Activated CD8-positive, alpha-beta T cell treated with anti-CD3 and anti-CD28 coated beads for 36 hours (primary cell): ENCODE measurements around the gene EBF3. TPM values are rescaled to one million over a fixed set of nuclear protein-coding genes. Genes with fewer than 3 reads are reported as not detected.

Experiments used
- ATAC-seq: fragments of 200-7000 bp; cut with Tn5 transposase; one replicate; pipeline ENCODE4 v1.10.0; 2021; ENCODE audit warnings: mild to moderate bottlenecking, moderate library complexity
- CTCF ChIA-PET: fragments of 350-600 bp; sonication (Branson Sonifier 250); formaldehyde crosslinking; loops from one replicate; lab custom pipeline; 2021; ENCODE audit warnings: antibody characterized with exemption; lab: Charles Lee
- POLR2A ChIA-PET: fragments of 350-600 bp; sonication (Branson Sonifier 250); formaldehyde crosslinking; loops from one replicate; lab custom pipeline; 2021; ENCODE audit warnings: antibody characterized with exemption; lab: Charles Lee
- DNase-seq: peaks from one replicate; pipeline ENCODE4 v3.0.0-alpha.2; 2020
- H3K27ac Mint-ChIP-seq: one replicate; pipeline ENCODE4 v1.8.0; 2021; ENCODE audit warnings: mild to moderate bottlenecking, mixed read lengths
- H3K27me3 Mint-ChIP-seq: one replicate; pipeline ENCODE4 v1.8.0; 2021; ENCODE audit warnings: mixed read lengths
- H3K36me3 Mint-ChIP-seq: one replicate; pipeline ENCODE4 v1.8.0; 2021; ENCODE audit warnings: low read depth, mixed read lengths
- H3K4me1 Mint-ChIP-seq: one replicate; pipeline ENCODE4 v1.8.0; 2021; ENCODE audit warnings: low read depth, mixed read lengths
- H3K4me3 Mint-ChIP-seq: one replicate; pipeline ENCODE4 v1.8.0; 2021; ENCODE audit warnings: mild to moderate bottlenecking, moderate library complexity, mixed read lengths
- H3K9me3 Mint-ChIP-seq: one replicate; pipeline ENCODE4 v1.8.0; 2021; ENCODE audit warnings: mixed read lengths
- CTCF ChIP-seq: fragments of 200-600 bp; IDR thresholded peaks from one replicate; pipeline ENCODE4 v1.8.0; 2022; ENCODE audit warnings: antibody characterized with exemption, mild to moderate bottlenecking
- intact Hi-C: fragments of 100-400 bp; cut with micrococcal nuclease; formaldehyde crosslinking; loops from one replicate; pipeline ENCODE4 v1.10.0; 2022
- microRNA-seq: library from miRNA; unstranded; fragments of <30 nt; microRNA quantifications from one replicate; pipeline ENCODE4 v1.2.0, GENCODE V29; 2022; ENCODE audit warnings: borderline microRNAs expressed, borderline replicate concordance
- total RNA-seq, 2 experiments: library from RNA; stranded (reverse); gene quantifications; one replicate each; pipeline ENCODE4 v1.2.3, GENCODE V29; 2021

The EBF3 gene
- total RNA-seq, 2 experiments from 2014 or later = not detected

- ATAC-seq (no peak), DNase-seq (no peak)
- Mint-ChIP-seq H3K4me1 (no peaks in the 10 kb centered on the region), H3K27ac (no peak overlapping the region), H3K36me3 (peaks cover 6% of the 10 kb centered on the region), H3K9me3 (peaks cover 44% of the 10 kb centered on the region), H3K4me3 (no peak overlapping the region), H3K27me3 (no peaks in the 10 kb centered on the region)
- CTCF ChIA-PET = no interaction called here
- POLR2A ChIA-PET = no interaction called here
- intact Hi-C loops = no loop called here
- TF ChIP-seq CTCF = no peak
Measured at GRCh38 chr10:129788215-129788614, 175.9 kb downstream of the EBF3 start.

- intact Hi-C loops = no loop called here
- ATAC-seq = no peak
- no peak overlapping the region for H3K4me3 Mint-ChIP-seq
Measured at GRCh38 chr10:129787557-129787956, 176.5 kb downstream of the EBF3 start.

GRCh38 chr10:129786216-129786615 is 177.9 kb downstream of the EBF3 start:
- ATAC-seq = no peak
- POLR2A ChIA-PET = no interaction called here
- no peak overlapping the region for H3K4me3 Mint-ChIP-seq

More at GRCh38 chr10:129787557-129787956, 176.5 kb downstream of the EBF3 start:
- Mint-ChIP-seq H3K9me3 (peaks cover 37% of the 10 kb centered on the region), H3K4me1 (no peaks in the 10 kb centered on the region), H3K27me3 (no peaks in the 10 kb centered on the region), H3K27ac (no peak overlapping the region), H3K36me3 (peaks cover 6% of the 10 kb centered on the region)
- CTCF ChIA-PET = no interaction called here
- POLR2A ChIA-PET = no interaction called here
- DNase-seq = no peak
- no peak for TF ChIP-seq CTCF

GRCh38 chr10:129785536-129785981 is 178.5 kb downstream of the EBF3 start:
- H3K27me3 Mint-ChIP-seq = no peaks in the 10 kb centered on the region
- no peak overlapping the region for H3K4me3 Mint-ChIP-seq
- TF ChIP-seq CTCF = no peak
- H3K9me3 Mint-ChIP-seq = peaks cover 27% of the 10 kb centered on the region
- DNase-seq (no peak), ATAC-seq (no peak)
- H3K36me3 Mint-ChIP-seq = peaks cover 6% of the 10 kb centered on the region
- no peaks in the 10 kb centered on the region for H3K4me1 Mint-ChIP-seq
- H3K27ac Mint-ChIP-seq = no peak overlapping the region
- intact Hi-C loops = no loop called here
- ChIA-PET CTCF (interaction anchor here (0.6 kb wide), 1 partner anchor 186 kb away, joined by 3 read pairs; no protein-coding TSS in a partner anchor), POLR2A (no interaction called here)

More at GRCh38 chr10:129786216-129786615, 177.9 kb downstream of the EBF3 start:
- Mint-ChIP-seq H3K36me3 (peaks cover 6% of the 10 kb centered on the region), H3K27ac (no peak overlapping the region), H3K27me3 (no peaks in the 10 kb centered on the region), H3K4me1 (no peaks in the 10 kb centered on the region), H3K9me3 (peaks cover 30% of the 10 kb centered on the region)
- intact Hi-C loops = no loop called here
- CTCF ChIA-PET = interaction anchor here (0.6 kb wide), 1 partner anchor 185 kb away, joined by 3 read pairs; no protein-coding TSS in a partner anchor
- no peak for DNase-seq
- TF ChIP-seq CTCF = no peak

Small RNAs within 50 kb of the gene (microRNA-seq; reads per million reads assigned to microRNA genes)
- gene MIR4297 = not detected

Other genes starting within 250 kb of the EBF3 start
- gene C10orf143, start 146.6 kb upstream of the EBF3 start, total RNA-seq = 1 to 10 TPM; 4.4 to 5.1 TPM
- gene GLRX3, start 172.1 kb upstream of the EBF3 start, total RNA-seq = 100 to 1,000 TPM; 109 to 121 TPM